Mucosa of stomach (tissue), 1 donor: ENCODE data around the gene SRC.
"Not testable (repeated sequence)": the region's sequence is repeated elsewhere in the genome, so short reads cannot be mapped to it uniquely, and the experiment has no call there.

Experiments used
- H3K27me3 ChIP-seq: one replicate; pipeline ENCODE4 v1.7.0; 2013; ENCODE audit warnings: mild to moderate bottlenecking, low read length; ENCODE audit not compliant: control insufficient read depth, insufficient read depth
- H3K36me3 ChIP-seq: one replicate; pipeline ENCODE4 v1.7.0; 2013; ENCODE audit warnings: low read length; ENCODE audit not compliant: control insufficient read depth, insufficient read depth
- H3K4me1 ChIP-seq: one replicate; pipeline ENCODE4 v1.7.0; 2013; ENCODE audit warnings: mild to moderate bottlenecking, low read length; ENCODE audit not compliant: control insufficient read depth, insufficient read depth
- H3K4me3 ChIP-seq: one replicate; pipeline ENCODE4 v1.7.0; 2013; ENCODE audit warnings: low read length
- H3K9ac ChIP-seq: one replicate; pipeline ENCODE4 v1.7.0; 2013; ENCODE audit warnings: mild to moderate bottlenecking, low read length, moderate library complexity
- H3K9me3 ChIP-seq: one replicate; pipeline ENCODE4 v1.7.0; 2013; ENCODE audit warnings: mild to moderate bottlenecking, low read length, moderate library complexity; ENCODE audit not compliant: control insufficient read depth
- donor health status: Pancreatic carcinoma.

The SRC gene

DNA sequence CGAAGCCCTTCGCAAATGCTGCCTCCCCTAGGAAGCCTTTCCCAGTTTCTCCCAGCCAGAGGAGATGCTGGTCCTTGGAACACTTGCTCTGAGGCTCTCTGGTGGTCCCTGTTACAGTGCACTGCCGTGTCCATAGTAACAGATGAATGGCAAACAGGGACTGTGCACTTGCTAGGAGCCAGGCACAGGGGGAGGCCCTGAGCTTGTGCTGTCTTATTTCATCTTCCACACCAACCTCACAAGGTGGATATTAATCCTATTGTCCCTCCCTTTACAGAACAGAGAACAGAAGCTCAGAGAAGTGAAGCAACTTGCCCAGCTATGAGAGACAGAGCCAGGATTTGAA, 19.0 kb downstream of the SRC start:
- Histone ChIP-seq H3K36me3 (peaks cover 7% of the 10 kb centered on the region), H3K4me3 (no peak overlapping the region), H3K9me3 (no peaks in the 10 kb centered on the region), H3K9ac (no peak overlapping the region), H3K27me3 (no peaks in the 10 kb centered on the region), H3K4me1 (no peaks in the 10 kb centered on the region)

DNA sequence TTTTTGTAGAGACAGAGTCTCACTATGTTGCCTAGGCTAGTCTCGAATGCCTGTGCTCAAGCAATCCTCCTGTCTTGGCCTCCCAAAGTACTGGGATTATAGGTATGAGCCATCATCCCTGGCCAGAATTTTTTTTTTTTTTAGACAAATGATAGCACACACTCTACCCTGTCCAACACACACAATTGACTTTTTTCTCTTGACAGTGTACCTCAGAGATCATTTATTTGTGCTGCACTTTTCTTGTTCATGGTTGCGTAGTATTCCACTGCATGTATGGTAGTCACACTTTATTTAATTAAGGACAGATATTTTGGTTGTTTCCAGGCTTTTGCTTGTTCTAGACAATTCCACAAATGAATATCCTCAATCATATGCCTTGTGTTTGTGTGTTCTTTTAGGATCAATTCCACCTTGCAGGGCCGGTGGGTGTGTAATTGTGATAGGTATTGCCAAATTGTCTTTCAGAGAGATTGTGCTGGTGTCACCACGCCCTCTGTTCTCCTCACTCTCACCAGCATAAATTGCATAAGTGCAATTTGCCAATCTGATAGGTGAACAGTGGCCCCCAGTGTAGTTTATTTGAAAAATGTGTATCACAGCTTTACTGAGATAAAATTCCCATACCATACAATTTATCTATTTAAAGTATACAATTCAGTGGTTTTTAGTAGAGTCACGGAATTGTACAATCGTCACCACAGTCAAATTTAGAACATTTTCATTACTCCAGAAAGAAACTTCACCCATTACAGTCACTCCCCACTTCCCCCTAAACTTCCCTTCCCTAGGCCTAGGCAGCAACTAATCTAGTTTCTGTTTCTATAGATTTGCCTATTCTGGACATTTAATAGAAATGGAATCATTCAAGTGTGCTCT, 20.1 kb downstream of the SRC start:
- Histone ChIP-seq H3K4me3 (no peak overlapping the region), H3K9ac (no peak overlapping the region), H3K36me3 (peaks cover 7% of the 10 kb centered on the region), H3K27me3 (no peaks in the 10 kb centered on the region), H3K4me1 (no peaks in the 10 kb centered on the region), H3K9me3 (no peaks in the 10 kb centered on the region)

DNA sequence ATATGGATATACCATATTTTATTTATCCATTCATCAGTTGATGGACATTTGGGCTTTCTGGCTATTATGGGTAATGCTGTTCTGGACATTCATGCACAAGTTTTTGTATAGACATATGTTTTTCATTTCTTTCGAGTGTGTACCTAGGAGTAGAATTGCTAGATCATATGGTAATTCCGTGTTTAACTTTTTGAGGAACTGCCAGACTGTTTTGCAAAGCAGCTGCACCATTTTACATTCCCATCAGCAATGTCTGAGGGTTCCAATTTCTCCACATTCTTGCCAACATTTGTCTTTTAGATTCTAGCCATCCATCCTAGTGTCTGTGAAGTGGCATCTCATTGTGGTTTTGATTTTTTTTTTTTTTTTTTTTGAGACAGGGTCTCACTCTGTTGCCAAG, 20.8 kb downstream of the SRC start:
- no peak overlapping the region for H3K9ac ChIP-seq
- H3K36me3 ChIP-seq, result peaks cover 7% of the 10 kb centered on the region
- no peaks in the 10 kb centered on the region for H3K4me1 ChIP-seq
- no peaks in the 10 kb centered on the region for H3K9me3 ChIP-seq
- H3K4me3 ChIP-seq, result no peak overlapping the region
- no peaks in the 10 kb centered on the region for H3K27me3 ChIP-seq

DNA sequence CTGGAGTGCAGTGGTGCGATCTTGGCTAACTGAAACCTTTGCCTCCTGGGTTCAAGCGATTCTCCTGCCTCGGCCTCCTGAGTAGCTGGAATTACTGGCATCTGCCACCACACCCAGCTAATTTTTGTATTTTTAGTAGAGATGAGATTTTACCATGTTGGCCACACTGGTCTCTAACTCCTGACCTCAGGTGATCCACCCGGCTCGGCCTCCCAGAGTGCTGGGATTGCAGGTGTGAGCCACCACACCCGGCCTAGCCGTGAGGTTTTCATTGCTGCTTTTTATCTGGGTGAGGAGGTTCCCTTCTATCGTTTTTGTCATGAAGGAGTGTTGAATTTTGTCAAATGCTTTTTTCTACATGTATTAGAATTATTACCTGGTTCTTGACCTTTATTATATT, 23.9 kb downstream of the SRC start:
- no peaks in the 10 kb centered on the region for H3K4me1 ChIP-seq
- H3K36me3 ChIP-seq, result peaks cover 7% of the 10 kb centered on the region

DNA sequence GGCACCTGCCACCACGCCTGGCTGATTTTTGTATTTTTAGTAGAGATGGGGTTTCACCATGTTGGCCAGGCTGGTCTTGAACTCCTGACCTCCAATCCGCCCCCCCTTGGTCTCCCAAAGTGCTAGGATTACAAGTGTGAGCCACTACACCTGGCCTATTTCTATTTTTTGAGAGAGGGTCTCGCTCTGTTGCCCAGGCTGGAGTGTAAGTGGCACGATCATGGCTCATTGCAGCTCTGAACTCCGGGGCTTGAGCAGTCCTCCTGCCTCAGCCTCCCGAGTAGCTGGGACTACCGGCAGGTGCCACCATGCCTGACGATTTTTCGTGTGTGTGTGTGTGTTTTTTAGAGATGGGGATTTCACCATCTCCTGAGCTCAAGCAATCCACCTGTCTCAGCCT, 25.9 kb downstream of the SRC start:
- H3K36me3 ChIP-seq, H3K9me3 ChIP-seq, H3K4me3 ChIP-seq: not testable (repeated sequence)

More for the DNA sequence above, 23.9 kb downstream of the SRC start:
- H3K9me3 ChIP-seq, result no peaks in the 10 kb centered on the region
- H3K27me3 ChIP-seq, result no peaks in the 10 kb centered on the region
- no peak overlapping the region for H3K9ac ChIP-seq
- no peak overlapping the region for H3K4me3 ChIP-seq

DNA sequence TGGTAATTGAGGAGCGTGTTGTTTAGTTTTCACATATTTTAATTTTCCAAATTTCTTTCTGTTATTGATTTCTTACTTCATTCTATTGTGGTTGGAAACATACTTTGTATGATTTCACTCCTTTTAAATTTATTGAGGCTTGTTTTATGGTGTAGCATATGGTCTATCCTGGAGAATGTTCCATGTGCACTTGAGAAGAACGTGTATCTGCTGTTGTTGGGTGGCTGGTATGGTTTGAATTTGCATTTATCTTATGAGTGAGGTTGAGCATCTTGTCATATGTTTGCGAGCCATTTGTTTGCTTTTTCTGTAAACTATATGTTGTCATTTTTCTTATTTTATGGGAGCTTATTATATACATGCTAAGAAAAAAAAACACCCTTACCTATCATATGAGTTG, 26.5 kb downstream of the SRC start:
- H3K36me3 ChIP-seq, result no peaks in the 10 kb centered on the region

More for the DNA sequence above, 25.9 kb downstream of the SRC start:
- not testable (repeated sequence) for H3K4me1 ChIP-seq, H3K9ac ChIP-seq, H3K27me3 ChIP-seq

DNA sequence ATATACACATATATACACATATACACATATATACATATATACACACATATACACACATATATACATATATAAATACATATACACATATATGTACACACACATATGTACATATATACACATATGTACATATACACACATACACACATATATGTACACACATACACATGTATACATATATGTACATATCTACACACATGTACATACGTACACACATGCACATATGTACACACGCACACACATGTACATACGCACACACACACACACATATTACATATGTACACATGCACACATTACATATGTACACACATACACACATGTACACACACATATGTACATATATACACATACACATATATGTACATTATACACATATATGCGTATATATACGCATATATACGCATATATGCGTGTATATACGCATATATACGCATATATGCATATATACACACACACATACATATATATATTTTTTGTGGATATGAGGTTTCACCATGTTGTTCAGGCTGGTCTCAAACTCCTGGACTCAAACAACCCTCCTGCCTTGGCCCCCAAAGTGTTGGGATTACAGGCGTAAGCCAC, 27.2 kb downstream of the SRC start:
- H3K9me3 ChIP-seq, result no peaks in the 10 kb centered on the region
- no peak overlapping the region for H3K4me3 ChIP-seq
- H3K4me1 ChIP-seq, result peaks cover 6% of the 10 kb centered on the region
- no peaks in the 10 kb centered on the region for H3K27me3 ChIP-seq
- H3K36me3 ChIP-seq, result no peaks in the 10 kb centered on the region
- no peak overlapping the region for H3K9ac ChIP-seq

More for the DNA sequence above, 26.5 kb downstream of the SRC start:
- Histone ChIP-seq H3K9me3 (no peaks in the 10 kb centered on the region), H3K27me3 (no peaks in the 10 kb centered on the region), H3K9ac (no peak overlapping the region), H3K4me1 (peaks cover 6% of the 10 kb centered on the region), H3K4me3 (no peak overlapping the region)

DNA sequence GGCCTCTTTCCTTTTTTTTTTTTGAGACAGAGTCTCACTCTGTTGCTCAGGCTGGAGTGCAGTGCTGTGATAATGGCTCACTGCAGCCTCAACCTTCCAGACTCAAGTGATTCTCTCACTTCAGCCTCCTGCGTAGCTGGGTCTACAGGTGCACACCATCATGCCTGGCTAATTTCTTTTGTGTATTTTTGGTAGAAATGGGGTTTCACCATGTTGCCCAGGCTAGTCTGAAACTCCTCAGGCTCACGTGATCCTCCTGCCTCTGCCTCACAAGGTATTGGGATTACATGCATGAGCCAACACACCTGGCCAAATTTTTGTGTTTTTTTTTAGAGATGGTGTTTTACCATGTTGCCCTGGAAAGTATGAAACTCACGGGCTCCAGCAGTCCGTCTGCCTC, 29.3 kb downstream of the SRC start:
- no peaks in the 10 kb centered on the region for H3K9me3 ChIP-seq
- no peaks in the 10 kb centered on the region for H3K27me3 ChIP-seq
- no peak overlapping the region for H3K9ac ChIP-seq
- H3K36me3 ChIP-seq, result no peaks in the 10 kb centered on the region
- no peak overlapping the region for H3K4me3 ChIP-seq
- peaks cover 22% of the 10 kb centered on the region for H3K4me1 ChIP-seq

DNA sequence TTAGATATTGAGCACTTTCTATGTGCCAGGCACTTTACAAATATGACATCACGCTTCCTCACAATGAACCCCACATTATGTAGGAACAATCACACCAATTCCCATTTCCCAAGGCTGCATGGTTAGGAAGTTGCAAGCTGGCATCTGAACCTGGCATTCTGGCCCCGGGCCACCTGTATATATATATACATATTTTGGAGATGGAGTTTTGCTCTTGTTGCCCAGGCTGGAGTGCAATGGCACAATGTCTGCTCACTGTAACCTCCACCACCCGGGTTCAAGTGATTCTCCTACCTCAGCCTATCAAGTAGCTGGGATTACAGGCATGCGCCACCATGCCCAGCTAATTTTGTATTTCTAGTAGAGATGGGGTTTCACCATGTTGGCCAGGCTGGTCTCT, 30.4 kb downstream of the SRC start:
- H3K36me3 ChIP-seq, result no peaks in the 10 kb centered on the region
- no peaks in the 10 kb centered on the region for H3K27me3 ChIP-seq
- peaks cover 33% of the 10 kb centered on the region for H3K4me1 ChIP-seq
- H3K4me3 ChIP-seq, result no peak overlapping the region
- no peak overlapping the region for H3K9ac ChIP-seq
- no peaks in the 10 kb centered on the region for H3K9me3 ChIP-seq

DNA sequence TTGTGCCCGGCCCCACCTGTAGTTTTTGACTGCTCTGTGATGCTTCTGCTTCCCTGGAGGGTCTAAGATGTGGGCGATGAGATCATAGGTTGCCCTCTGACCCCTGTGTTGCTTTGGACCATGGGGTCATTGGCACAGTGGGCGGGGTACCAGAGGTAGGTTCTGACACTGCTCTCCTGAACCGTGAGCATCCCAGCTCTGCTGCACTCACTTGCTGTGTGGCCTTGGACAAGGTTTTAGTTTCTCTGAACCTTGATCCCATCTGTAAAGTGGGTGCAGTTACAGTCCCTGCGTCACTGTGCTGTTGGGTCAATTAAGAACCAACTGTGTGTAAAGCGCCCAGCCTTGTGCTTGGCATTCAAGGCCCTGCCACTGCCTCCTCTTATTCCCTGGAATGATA, 30.9 kb downstream of the SRC start:
- no peak overlapping the region for H3K4me3 ChIP-seq
- H3K36me3 ChIP-seq, result no peaks in the 10 kb centered on the region
- H3K27me3 ChIP-seq, result no peaks in the 10 kb centered on the region
- H3K9ac ChIP-seq, result no peak overlapping the region
- H3K4me1 ChIP-seq, result peaks cover 38% of the 10 kb centered on the region
- no peaks in the 10 kb centered on the region for H3K9me3 ChIP-seq

DNA sequence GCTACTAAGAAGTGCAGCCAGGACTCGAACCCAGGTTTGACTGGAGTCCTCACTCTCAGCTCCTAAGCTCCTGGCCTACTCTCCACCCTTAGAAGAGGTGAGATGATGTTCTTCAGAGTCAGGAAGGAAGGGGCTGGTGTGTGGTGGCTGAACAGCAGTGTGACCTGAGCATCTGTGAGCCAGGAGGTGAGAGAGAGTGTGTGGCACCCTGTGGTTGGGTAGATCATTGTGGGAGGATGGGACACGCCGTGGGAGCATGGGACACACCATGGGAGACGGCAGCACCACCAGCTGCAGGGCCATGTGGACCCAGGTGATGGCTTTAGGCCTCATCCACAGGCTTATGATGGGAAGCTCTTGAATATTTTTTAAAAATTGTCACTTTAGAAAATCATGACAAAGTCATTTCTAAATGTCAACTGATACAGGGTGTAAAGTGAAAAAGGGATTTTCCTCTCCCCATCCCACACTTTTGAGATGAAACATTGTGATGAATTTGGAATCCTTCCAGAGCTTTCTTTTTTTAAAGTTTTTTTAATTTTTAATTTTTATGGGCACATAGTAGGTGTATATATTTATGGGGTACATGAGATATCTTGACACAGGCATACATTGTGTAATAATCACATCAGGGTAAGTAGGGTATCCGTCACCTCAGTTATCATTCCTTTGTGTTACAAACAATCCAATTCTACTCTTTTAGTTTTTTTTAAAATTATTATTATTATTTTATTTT, 31.6 kb downstream of the SRC start:
- Histone ChIP-seq H3K4me3 (no peak overlapping the region), H3K9me3 (no peaks in the 10 kb centered on the region), H3K9ac (no peak overlapping the region), H3K36me3 (peaks cover 5% of the 10 kb centered on the region), H3K27me3 (no peaks in the 10 kb centered on the region), H3K4me1 (peaks cover 45% of the 10 kb centered on the region)

DNA sequence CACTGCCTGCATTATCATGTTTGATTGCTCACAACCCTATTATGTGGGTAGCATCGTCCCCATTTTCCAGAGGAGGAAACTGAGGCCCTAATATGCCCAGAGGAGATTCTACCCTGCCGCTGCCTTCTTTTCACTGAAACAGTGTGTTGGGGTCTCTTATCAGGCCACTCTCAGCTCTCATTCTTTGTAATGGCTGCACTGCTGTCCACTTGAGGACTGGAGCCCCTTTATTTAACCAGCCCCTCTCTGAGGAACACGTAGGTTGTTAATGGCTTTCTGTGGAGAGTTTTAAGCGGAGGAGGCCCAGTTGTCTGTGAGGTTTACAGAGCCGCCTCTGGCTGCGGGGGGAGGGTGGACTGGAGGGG, 32.5 kb downstream of the SRC start:
- Histone ChIP-seq H3K4me3 (no peak overlapping the region), H3K27me3 (no peaks in the 10 kb centered on the region), H3K4me1 (peaks cover 54% of the 10 kb centered on the region), H3K9ac (no peak overlapping the region), H3K36me3 (peaks cover 8% of the 10 kb centered on the region), H3K9me3 (no peaks in the 10 kb centered on the region)
